ENCODE measurements around the gene PMPCA.

DNA sequence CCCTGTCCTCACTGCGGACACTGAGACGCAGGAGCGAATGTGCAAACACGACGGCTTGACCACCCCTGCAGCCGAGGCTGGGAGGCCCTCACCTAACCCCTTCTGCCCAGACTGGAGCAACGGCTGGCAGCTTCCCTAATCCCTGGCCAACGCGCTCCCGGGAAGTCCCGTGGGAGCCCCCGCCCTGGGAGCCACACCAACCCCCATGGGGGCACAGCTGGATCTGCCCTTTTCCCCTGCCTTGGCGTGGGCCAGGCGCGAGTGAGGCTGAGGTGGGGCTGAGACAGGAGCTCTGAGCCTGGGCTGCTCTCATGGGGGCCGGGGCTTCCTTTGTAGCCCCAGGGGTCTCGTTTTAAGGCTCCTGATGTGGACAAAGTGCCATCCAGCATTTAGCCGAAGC is 42.3 kb upstream of the PMPCA start:
- TF ChIP-seq, protein P1, sequence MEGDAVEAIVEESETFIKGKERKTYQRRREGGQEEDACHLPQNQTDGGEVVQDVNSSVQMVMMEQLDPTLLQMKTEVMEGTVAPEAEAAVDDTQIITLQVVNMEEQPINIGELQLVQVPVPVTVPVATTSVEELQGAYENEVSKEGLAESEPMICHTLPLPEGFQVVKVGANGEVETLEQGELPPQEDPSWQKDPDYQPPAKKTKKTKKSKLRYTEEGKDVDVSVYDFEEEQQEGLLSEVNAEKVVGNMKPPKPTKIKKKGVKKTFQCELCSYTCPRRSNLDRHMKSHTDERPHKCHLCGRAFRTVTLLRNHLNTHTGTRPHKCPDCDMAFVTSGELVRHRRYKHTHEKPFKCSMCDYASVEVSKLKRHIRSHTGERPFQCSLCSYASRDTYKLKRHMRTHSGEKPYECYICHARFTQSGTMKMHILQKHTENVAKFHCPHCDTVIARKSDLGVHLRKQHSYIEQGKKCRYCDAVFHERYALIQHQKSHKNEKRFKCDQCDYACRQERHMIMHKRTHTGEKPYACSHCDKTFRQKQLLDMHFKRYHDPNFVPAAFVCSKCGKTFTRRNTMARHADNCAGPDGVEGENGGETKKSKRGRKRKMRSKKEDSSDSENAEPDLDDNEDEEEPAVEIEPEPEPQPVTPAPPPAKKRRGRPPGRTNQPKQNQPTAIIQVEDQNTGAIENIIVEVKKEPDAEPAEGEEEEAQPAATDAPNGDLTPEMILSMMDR (IDR thresholded peaks at IDR 0.05; ENCODE audit: insufficient read depth, low read length, poor library complexity, severe bottlenecking), result no peak
- no peak for TF ChIP-seq EZH2phosphoT487 (conservative IDR thresholded peaks at IDR 0.05; ENCODE audit: low read length)

Data from SU-DHL-6 (cell line).